Measurements from ENCODE around the gene GPR146.

DNA sequence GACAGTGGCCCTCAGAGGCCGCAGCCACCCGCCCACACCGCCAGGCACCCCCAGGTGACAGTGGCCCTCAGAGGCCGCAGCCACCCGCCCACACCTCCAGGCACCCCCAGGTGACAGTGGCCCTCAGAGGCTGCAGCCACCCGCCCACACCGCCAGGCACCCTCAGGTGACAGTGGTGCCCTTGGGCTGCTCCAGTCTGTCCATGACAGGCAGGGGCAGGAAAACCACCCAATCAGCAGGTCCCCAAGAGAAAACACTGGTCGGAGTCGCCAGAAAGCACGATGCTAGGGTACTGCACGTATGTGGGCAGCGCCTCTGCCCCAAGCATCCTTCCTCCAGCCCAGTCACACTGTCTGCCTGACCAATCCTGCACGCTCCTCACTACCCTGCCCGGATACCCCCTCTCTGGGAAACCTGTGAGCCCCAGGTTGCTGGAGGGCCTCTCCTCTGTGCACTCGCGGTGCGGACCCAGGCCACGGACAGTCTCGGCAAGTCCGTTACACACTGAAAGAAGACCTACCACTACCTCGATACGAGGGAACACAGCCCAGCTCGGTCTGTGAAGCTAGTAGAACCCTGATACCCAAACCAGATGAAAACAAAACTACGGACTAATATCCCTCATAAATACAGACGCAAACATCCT is 11.7 kb upstream of the GPR146 start:
- TF ChIP-seq SP1 (IDR thresholded peaks at IDR 0.05) (no peak), SP1 (CRISPR knock-in tag; IDR thresholded peaks at IDR 0.05) (no peak), RAD21 (CRISPR knock-in tag; IDR thresholded peaks at IDR 0.05) (no peak), ZNF232 (CRISPR knock-in tag; IDR thresholded peaks at IDR 0.05; ENCODE audit: borderline replicate concordance) (no peak)
- TF ChIP-seq, protein P1, sequence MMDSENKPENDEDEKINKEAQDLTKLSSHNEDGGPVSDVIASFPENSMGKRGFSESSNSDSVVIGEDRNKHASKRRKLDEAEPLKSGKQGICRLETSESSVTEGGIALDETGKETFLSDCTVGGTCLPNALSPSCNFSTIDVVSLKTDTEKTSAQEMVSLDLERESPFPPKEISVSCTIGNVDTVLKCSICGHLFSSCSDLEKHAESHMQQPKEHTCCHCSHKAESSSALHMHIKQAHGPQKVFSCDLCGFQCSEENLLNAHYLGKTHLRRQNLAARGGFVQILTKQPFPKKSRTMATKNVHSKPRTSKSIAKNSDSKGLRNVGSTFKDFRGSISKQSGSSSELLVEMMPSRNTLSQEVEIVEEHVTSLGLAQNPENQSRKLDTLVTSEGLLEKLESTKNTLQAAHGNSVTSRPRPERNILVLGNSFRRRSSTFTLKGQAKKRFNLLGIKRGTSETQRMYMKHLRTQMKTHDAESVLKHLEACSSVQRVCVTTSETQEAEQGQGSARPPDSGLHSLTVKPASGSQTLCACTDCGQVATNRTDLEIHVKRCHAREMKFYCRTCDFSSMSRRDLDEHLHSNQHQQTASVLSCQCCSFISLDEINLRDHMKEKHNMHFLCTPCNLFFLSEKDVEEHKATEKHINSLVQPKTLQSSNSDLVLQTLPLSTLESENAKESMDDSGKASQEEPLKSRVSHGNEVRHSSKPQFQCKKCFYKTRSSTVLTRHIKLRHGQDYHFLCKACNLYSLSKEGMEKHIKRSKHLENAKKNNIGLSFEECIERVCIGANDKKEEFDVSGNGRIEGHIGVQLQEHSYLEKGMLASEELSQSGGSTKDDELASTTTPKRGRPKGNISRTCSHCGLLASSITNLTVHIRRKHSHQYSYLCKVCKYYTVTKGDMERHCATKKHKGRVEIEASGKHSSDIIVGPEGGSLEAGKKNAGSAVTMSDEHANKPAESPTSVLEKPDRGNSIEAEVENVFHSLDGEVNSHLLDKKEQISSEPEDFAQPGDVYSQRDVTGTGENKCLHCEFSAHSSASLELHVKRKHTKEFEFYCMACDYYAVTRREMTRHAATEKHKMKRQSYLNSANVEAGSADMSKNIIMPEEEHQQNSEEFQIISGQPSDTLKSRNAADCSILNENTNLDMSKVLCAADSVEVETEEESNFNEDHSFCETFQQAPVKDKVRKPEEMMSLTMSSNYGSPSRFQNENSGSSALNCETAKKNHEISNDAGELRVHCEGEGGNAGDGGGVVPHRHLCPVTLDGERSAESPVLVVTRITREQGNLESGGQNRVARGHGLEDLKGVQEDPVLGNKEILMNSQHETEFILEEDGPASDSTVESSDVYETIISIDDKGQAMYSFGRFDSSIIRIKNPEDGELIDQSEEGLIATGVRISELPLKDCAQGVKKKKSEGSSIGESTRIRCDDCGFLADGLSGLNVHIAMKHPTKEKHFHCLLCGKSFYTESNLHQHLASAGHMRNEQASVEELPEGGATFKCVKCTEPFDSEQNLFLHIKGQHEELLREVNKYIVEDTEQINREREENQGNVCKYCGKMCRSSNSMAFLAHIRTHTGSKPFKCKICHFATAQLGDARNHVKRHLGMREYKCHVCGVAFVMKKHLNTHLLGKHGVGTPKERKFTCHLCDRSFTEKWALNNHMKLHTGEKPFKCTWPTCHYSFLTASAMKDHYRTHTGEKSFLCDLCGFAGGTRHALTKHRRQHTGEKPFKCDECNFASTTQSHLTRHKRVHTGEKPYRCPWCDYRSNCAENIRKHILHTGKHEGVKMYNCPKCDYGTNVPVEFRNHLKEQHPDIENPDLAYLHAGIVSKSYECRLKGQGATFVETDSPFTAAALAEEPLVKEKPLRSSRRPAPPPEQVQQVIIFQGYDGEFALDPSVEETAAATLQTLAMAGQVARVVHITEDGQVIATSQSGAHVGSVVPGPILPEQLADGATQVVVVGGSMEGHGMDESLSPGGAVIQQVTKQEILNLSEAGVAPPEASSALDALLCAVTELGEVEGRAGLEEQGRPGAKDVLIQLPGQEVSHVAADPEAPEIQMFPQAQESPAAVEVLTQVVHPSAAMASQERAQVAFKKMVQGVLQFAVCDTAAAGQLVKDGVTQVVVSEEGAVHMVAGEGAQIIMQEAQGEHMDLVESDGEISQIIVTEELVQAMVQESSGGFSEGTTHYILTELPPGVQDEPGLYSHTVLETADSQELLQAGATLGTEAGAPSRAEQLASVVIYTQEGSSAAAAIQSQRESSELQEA (CRISPR knock-in tag; IDR thresholded peaks at IDR 0.05; ENCODE audit: not compliant biosample characterization) = no peak

All from HepG2 (cell line).